DMS53 (cell line): ENCODE measurements around the gene TVP23B.
A peak's percentile ranks its signal among the peaks of the same experiment; 100 is the strongest.
"Not testable (repeated sequence)": the region's sequence is repeated elsewhere in the genome, so short reads cannot be mapped to it uniquely, and the experiment has no call there.

Experiments
- DNase-seq: peaks from one replicate; lab custom pipeline; 2025; lab: John Stamatoyannopoulos, UW

The TVP23B gene

DNA sequence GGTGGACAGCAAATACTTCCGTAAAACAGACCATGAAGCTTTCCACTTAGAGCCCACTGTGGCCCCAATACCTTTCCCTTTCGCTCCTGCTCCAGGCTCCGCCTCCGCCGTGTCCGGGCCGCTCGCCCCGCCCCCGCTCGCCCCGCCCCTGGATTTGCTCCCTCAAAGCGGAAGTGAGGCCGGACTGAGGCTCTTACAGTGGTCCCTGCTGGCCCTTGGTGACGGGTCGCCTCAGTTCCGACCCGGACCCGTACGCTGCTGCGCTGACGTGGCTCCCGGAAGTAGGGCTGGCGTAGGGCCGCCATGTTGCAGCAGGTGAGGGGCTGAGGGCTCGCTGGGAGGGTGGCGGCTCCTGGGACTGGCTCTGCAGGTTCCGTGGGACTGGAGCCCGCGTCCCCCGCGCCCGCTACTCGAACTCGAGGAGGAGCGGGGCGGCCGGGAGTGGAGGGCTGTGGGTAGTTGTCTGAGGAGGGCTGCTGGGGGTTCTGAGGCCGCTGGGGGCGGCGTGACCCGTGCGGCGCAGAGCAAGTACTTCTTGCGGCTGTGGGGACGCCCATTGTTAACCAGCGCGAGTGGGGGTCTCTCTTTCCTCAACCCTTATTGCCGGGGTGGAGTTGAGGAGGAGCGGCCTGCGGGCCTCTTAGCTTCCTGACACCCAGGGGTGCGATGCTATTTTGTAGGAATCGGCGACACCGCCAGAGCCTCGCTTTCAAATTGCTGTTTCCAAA lies at the start of gene TVP23B:
TVP23B (plus strand) TSS at position 193 of the 728 bp plus-strand sequence; CDS start at position 304, 111 bp downstream.
- peak; percentile 96 for DNase-seq

DNA sequence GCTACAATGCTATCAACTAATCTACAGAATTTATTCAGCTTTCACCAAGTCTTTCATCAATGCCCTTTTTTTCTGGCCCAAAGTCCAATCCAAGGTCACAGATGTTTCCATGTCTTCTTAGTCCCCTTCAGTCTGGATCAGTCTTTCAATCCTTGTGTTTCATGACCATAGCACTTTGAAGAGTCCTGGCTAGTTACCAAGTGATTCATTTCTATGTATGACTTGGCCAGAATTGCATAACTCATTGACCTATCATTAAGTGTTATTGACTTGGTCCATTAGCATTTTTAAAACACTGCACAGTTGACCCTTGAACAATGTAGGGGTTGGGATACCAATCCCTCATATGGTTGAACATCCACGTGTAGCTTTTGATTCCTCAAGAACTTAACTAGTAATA lies 48.5 kb upstream of the TVP23B start:
- DNase-seq, result not testable (repeated sequence)

DNA sequence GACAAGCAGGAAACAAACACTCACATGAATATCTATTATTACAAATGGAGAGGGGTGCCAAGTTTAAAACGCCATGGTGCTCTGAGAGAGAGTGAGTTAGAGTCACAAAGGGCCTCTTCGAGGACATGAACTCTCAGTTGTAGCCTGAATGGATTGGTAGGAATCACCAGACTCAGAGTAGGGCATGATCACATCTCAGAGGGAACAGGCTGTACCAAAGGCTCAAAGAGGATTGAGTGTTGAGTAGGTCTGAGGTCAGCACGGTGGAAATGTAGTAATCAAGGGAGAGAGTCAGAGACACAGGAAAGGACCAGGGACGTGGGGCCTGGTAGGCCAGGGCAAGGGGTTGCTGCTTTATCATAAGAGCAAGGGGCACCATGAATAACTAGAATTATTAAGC lies 47.6 kb upstream of the TVP23B start:
- DNase-seq, result not testable (repeated sequence)

DNA sequence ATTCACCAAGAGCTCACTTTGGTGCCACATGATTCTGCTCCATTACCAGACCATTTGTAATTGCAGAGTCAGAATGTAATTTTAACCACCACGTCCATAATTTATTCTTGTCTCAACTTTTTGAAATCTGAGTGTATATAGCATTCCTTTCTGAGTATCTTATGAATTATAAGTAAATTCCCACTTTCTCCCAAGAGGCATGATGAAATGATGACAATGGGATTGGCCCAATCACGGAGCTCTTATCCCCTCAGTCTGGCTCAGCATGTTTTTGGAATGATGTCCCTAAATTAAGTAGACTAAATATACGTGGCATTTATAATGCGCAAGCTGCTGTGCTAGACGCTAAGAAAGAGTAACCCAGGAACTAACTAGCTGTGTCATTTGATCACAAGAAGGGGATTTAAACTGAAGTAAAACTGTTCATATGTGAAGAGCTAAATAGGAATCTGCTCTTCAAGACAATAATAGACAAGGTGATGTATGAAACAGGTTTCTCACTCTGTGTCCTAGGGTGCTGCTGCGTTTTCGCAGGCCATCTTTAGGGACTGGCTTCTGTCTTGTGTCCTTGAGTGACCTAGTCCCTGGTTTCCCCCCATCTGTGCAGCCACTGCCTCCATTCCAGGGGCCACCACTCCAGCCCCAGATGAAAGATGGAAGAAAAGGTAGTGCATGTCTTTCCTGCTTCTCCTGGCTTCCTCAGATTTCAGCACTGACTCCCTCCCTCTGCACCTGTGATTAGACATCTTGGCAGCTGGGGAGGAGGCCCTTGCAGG lies 41.2 kb upstream of the TVP23B start:
- not testable (repeated sequence) for DNase-seq

DNA sequence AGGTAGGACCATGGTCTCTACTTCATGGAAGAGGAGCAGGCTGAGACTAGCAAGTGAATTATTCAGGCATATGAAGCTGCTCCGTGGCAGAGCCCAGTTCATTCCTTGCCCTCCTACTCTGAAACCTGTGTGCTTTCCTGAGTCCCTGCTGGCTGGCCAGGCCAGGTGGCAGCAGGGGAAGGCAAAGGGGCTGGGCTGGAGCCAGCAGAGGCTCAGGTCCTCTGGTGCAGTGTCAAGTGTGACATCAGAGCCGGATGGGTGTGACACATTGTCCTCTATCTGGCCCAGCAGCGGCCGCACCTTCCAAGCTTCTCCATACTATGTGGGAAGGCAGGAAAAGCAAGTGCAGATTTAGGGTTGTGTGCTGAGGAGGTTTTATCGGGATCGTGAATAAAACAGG lies 39.8 kb upstream of the TVP23B start:
- peak; percentile 64 for DNase-seq

DNA sequence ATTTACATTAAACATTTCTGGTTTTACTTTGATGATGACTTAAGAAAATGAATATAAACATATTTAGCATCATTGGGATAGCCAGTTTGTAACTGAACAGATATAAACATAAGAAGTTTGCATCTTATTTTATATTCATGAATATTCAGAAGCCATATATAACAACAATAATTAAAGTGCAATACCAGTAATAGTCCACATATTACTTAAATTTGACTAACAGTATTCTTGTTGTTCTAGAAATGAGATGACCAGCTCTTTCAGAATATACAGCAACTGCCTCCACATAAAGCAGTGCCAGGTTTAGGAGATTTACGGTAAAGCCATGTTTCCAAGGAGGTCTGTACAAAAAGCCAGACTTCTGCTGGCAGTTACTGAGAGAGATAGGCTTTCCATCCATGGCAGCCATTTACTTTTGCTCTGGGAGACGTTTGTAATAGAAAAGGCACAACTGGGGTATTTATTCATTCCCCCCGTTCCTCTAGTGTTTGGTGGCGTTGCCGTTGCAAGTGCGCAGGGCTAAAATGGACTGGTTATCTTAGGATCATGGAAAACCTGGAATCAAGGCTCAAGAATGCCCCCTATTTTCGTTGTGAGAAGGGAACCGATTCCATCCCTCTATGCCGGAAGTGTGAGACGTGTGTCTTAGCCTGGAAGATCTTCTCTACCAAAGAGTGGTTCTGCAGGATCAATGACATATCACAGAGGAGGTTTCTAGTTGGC lies 37.1 kb upstream of the TVP23B start, which contains the start of gene FBXW10:
FBXW10 (plus strand) TSS at position 356 of the 723 bp plus-strand sequence; CDS start at position 547, 191 bp downstream.
- not testable (repeated sequence) for DNase-seq

DNA sequence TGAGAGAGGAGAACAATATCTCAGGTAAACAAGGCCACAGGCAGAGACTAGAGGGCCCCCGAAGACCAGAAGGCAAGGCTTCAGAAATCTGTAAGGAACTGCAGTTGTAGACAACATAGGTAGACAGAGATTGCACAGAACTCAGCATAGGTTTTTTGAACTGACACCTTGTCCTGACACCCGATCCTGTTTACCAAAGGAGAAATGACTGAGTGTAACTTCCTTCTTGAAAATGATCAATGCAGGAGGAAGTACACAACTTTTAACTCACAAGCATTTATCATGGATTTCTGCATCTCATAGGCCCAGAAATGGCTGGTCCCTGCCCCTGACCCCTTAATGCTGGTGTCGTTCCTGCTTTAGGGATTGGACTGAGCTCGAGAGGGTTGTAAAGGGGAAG lies 36.3 kb upstream of the TVP23B start:
- DNase-seq, result peak; percentile 36

DNA sequence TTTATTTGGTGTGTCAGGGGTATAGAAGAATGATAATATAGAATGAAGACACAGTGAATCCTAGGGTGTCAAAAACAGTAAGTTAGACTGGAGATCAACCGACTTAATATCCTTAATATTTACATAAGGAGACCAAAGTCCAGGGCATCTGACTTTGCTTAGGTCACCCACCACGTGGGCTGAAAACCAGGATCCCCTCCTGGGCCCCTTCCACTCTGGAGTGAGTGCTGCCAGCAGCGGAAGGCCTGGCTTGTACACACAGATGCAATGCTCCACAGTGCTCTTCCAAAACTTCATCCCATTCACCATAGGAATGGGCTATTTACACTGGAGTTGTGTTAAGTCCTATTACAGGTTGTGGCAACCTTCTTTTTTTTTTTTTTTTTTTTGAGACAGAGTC lies 34.4 kb upstream of the TVP23B start:
- DNase-seq, result peak; percentile 50

DNA sequence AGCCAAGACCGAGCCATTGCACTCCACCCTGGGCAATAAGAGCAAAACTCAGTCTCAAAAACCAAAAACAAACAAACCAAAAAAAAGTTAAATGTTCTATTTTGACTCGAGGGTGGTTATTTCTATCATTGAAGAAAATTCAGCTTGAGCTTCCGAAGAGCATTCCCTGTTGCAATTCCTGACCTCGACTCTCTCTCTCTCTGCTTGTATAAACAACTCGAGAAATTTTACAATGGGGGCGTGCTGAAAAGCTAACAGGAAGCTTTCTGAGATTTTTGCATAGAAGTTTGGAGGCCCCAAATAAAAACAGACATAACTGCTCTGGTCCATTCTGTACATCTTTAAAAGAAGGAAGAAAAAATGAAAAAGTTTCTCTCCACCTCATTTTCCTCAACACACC lies 33.5 kb upstream of the TVP23B start:
- DNase-seq, result not testable (repeated sequence)

DNA sequence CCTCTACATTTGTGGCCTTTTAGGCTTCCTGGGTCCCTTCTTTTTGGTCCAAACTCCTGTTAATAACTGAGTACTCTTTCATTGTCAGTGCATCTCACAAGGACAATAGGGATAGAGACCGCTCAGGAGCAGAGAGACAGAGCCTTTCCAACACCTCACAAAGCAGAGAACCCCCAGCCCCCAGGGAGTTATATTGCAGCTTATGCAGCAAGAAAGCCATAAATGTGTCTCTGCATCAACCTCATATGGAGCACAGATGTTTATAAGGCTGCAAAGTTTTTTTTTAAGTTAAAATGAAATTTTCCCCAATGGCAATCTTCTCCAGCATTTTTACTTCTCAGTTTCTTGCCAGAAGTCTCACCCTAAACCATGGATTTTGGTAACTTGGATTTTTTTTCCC lies 30.7 kb upstream of the TVP23B start:
- not testable (repeated sequence) for DNase-seq

DNA sequence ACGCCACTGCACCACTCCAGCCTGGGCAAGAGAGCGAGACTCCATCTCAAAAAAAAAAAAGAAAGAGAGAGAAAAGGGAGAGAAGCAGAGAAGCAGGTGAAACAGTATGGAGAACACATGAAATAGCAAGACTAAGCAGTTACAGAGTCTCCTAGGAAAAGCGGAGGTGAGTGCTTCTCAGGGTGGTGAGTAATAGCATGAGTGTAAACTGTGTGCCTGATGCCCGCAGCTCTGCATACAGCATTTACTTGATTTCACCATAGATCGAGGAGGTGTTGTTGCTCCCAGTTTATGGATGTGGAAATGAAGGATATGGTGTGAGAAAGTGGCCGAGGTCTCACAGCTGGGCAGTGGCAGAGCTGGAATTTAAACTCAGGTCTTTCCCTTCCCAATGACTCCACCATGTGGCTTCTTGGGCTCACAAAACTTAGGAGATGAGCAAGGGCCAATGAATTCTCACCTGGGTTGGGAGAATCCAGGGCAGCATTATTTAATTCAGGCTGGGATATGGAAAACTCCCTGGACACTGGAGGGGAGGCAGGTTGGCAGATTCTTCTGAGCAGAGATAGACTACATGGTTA lies 27.1 kb upstream of the TVP23B start:
- DNase-seq, result not testable (repeated sequence)

DNA sequence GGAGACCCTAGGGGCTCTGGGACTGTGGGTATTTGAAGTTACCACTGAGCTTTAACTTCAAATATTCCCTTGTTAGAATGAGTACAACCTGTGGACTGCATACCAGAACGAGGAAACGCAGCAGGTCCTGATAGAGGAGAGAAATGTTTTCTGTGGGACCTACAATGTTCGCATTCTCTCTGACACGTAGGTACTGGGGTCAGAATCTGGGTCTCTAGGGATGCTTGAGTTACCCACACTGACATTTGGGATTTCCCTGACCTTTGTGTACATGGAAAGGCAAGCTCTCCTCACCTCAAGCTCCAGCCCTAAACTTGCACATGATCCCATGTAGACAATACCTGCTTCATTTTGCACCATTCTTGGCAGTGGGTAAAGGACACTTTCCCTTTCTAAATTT lies 25.0 kb upstream of the TVP23B start:
- not testable (repeated sequence) for DNase-seq

DNA sequence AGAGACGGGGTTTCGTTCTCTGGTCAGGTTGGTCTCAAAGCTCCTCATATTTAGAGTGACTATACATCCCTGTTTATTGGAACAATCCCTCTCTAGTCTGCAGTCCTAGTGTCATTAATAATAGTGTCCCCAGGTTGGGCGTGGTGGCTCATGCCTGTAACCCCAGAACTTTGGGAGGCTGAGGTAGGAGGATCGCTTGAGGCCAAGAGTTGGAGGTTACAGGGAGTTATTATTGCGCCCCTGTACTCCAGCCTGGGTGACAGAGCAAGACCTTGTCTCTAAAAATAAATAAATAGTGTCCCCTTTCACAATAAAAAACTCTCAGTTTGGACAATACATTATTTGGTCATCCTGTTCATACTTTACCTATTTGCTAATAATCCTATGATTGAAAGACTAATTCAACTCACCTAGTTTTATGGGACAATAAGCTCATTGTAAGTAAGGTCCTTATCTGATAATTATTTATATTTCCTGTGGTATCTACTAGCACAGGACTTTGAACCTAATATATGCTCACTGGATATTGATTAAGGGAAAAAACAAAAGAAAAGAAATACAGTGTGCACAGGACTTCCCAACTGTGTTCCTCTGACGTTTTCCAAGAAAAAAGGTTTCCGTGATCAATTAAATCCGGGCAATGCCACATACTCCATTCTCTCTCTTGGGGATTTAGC lies 23.5 kb upstream of the TVP23B start:
- not testable (repeated sequence) for DNase-seq

DNA sequence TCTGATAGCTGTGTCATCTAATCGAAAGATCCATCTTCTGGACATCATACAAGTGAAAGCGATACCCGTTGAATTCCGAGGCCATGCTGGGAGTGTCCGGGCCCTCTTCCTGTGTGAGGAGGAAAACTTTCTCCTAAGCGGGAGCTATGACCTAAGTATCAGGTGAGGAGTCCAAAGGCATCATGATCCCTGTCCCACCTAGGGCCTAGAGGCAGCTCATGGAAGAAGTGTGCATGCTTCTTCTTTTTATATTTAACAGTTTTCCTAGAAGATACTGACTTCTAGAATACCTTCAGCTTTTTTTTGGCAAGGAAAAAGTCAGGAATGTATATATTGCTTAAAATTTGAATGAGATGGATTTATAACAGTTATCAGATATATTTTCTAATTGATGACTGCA lies 22.6 kb upstream of the TVP23B start:
- DNase-seq, result not testable (repeated sequence)

DNA sequence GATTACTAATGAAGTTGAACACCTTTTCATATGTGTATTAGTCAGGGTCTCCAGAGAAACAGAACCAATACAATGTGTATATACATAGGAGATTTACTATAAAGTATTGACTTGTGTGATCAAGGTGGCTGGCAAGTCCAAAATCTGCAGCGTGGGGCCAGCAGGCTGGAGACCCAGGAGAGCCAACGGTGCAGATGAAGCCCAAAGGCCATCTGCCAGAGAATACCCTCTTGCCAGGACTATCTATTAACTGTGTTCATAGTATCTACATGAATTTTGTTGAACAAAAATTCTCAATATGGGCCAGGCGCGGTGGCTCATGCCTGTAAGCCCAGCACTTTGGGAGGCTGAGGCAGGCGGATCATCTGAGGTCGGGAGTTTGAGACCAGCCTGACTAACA lies 20.8 kb upstream of the TVP23B start:
- DNase-seq, result not testable (repeated sequence)

DNA sequence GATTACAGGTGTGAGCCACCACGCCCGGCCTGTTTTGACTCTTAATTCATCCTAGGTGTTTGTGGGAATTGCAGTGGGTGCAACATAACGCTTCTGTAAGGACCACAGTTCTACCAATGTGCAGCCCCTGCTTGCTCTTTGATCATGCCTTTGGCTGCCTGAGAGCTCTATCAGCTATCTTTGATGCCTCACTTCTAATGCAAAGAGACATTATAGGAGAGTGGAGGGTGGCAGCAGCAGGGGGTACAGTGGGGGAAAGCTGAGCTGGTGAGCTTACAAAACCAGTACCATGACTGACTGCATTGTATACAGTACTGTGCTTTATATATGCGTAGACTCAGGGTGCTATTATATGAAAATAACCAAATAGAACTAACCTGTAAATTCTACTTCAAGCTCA lies 10.4 kb upstream of the TVP23B start:
- DNase-seq, result not testable (repeated sequence)

DNA sequence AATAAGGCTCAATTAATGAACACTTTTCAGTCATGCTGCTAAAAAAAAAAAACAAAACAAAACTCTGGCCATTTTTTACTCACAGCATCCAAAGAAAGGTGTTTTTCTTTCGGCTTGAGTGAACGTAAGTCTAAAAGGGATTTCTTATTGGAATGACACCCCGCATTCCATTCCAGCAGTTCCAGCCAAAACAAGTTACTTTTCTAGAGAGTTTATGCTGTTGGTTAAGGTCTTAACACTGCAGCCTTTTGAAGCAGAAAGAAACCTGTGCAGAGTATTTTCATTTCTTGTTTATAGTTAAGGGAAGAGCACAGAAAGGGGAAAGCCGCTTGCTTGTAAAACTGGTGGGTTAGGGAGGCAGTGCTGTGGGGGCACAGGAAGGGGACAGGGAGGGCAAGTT lies 9.9 kb upstream of the TVP23B start:
- not testable (repeated sequence) for DNase-seq

DNA sequence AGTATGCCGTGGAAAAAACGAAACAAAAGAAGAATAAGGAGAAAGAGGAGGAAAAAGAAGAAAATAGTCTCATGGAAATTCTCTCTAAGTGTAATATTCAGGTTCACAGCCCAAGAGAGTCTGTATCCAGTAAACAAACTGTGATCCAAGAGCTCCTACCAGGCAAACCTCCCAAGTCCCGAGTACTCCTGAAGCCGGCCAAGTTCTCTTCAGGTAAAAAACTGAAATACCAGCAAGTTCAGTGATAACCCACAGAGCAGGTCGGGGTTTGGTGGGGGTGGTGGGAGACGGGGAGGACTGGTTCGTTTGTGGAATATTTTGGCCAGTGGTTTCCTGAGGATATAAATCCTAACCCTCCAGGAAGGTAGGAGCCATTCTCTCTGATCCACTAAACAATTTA lies 8.5 kb upstream of the TVP23B start:
- no peak for DNase-seq

DNA sequence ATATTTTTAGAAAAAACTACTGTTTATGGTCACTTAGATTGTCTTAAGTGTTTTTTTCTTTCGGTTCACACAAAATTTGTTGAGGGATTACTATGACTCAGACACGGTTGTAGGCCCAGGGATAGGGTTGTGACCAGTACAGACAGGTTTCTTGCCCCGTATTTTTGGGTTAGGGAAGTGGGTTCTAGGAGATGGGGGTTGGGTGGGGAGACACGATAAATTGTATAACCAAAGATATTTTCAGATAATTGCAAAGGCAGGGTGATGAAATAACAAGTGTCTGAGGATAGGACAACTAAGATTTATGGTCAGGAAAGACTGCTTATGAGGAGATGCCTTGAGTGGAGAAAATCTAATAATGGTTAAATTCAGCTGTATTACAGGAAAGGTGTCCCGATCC lies 822 bp downstream of the TVP23B start:
- not testable (repeated sequence) for DNase-seq

DNA sequence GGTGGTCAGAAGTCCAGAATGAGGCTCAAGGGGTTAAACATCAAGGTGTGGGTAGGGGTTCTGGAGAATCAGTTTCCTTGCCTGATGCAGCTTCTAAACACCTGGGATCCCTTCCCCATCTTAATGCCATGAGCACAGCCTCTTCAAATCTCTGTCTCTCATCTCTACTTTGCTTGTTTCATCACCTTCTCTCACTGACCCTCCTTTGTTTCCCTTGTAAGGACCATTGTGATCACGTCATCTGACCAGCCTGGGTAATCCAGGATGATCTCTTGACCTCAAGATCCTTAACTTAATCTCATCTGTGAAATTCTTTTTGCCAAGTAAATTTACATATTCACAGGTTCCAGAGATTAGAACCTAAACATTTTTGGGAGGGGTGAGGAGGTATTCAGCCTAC lies 5.0 kb downstream of the TVP23B start:
- DNase-seq, result not testable (repeated sequence)

DNA sequence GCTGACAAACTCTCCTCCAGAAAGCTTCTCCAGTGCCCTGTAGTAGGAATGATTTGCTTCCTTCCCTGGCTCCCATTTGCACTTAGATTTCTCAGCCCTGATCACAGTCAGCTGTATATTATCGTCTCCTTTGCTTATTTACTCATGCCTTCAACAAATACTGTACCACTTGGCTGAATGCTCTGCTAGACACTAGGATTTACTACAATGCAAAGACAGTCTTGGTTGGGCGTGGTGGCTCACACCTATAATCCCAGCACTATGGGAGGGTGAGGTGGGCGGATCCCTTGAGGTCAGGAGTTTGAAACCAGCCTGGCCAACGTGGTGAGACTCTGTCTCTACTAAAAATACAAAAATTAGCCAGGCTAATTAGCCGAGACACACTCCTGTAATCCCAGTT lies 5.9 kb downstream of the TVP23B start:
- DNase-seq, result not testable (repeated sequence)
